ENCODE data around the gene UPF3A.
"Not testable (repeated sequence)": the region's sequence is repeated elsewhere in the genome, so short reads cannot be mapped to it uniquely, and the experiment has no call there.

The UPF3A gene

GRCh38 chr13:114304346-114305034 is 23.1 kb downstream of the UPF3A start:
- DNase-seq (ENCODE audit: low spot score), result no peak

- no peak for DNase-seq (ENCODE audit: low spot score)
These were observed 27.7 kb downstream of the UPF3A start for GRCh38 chr13:114309086-114309485.

- DNase-seq (ENCODE audit: low spot score), result no peak
These were observed 28.5 kb downstream of the UPF3A start for GRCh38 chr13:114309806-114310410.

- no peak for DNase-seq (ENCODE audit: low spot score)
These were observed 29.6 kb downstream of the UPF3A start for GRCh38 chr13:114310956-114311355.

- DNase-seq (ENCODE audit: low spot score), result no peak
These were observed 30.0 kb downstream of the UPF3A start for GRCh38 chr13:114311387-114311786.

- no peak for DNase-seq (ENCODE audit: low spot score)
These were observed 30.5 kb downstream of the UPF3A start for GRCh38 chr13:114311908-114312307.

GRCh38 chr13:114313061-114313860 is 31.9 kb downstream of the UPF3A start:
- no peak for DNase-seq (ENCODE audit: low spot score)

GRCh38 chr13:114314074-114314912 is 32.9 kb downstream of the UPF3A start, which contains the start of gene CHAMP1:
CHAMP1 (plus strand) TSS chr13:114314503; CDS start chr13:114323843, 9,340 bp downstream.
- DNase-seq (ENCODE audit: low spot score), result peak; percentile 98

- DNase-seq (ENCODE audit: low spot score), result no peak
These were observed 33.8 kb downstream of the UPF3A start for GRCh38 chr13:114315074-114315785.

- no peak for DNase-seq (ENCODE audit: low spot score)
These were observed 37.2 kb downstream of the UPF3A start for GRCh38 chr13:114318624-114319023.

- no peak for DNase-seq (ENCODE audit: low spot score)
These were observed 38.1 kb downstream of the UPF3A start for GRCh38 chr13:114319441-114319913.

GRCh38 chr13:114320065-114320464 is 38.7 kb downstream of the UPF3A start:
- no peak for DNase-seq (ENCODE audit: low spot score)

- no peak for DNase-seq (ENCODE audit: low spot score)
These were observed 39.9 kb downstream of the UPF3A start for GRCh38 chr13:114321256-114321655.

GRCh38 chr13:114323349-114323748 is 41.9 kb downstream of the UPF3A start:
- DNase-seq (ENCODE audit: low spot score), result no peak

GRCh38 chr13:114324334-114324733 is 42.9 kb downstream of the UPF3A start:
- DNase-seq (ENCODE audit: low spot score), result no peak

- DNase-seq (ENCODE audit: low spot score), result no peak
These were observed 44.3 kb downstream of the UPF3A start for GRCh38 chr13:114325729-114326128.

GRCh38 chr13:114328034-114328433 is 46.6 kb downstream of the UPF3A start:
- no peak for DNase-seq (ENCODE audit: low spot score)

GRCh38 chr13:114328595-114328994 is 47.2 kb downstream of the UPF3A start:
- DNase-seq (ENCODE audit: low spot score), result no peak

GRCh38 chr13:114330086-114330485 is 48.7 kb downstream of the UPF3A start:
- no peak for DNase-seq (ENCODE audit: low spot score)

GRCh38 chr13:114333881-114334280 is 52.5 kb downstream of the UPF3A start:
- DNase-seq (ENCODE audit: low spot score), result not testable (repeated sequence)

Measured in iPS-NIHi11 (cell line).